GM19240 (cell line): ENCODE measurements around the gene GLS.
"Not testable (repeated sequence)": the region's sequence is repeated elsewhere in the genome, so short reads cannot be mapped to it uniquely, and the experiment has no call there.

Source experiments
- DNase-seq: peaks from one replicate; pipeline ENCODE4 v3.0.0; 2011; ENCODE audit warnings: low spot score; ENCODE audit not compliant: insufficient read length

GLS gene

DNA sequence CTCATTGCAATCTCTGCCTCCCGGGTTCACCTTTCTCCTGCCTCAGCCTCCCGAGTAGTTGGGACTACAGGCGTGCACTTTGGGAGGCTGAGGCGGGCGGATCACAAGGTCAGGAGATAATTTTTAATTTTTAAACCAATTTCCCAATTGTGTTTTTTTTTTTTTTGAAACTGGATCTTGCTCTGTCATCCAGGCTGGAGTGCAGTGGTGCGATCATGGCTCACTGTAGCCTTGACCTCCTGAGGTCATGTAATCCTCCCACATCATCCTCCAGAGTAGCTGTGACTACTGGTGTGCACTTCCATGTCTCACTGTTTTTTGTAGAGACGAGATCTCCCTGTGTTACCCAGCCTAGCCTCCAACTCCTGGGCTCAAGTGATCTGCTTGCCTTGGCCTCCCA is 49.3 kb downstream of the GLS start:
- DNase-seq: no peak

GRCh38 chr2:190930411-190930810 is 49.8 kb downstream of the GLS start:
- no peak for DNase-seq

DNA sequence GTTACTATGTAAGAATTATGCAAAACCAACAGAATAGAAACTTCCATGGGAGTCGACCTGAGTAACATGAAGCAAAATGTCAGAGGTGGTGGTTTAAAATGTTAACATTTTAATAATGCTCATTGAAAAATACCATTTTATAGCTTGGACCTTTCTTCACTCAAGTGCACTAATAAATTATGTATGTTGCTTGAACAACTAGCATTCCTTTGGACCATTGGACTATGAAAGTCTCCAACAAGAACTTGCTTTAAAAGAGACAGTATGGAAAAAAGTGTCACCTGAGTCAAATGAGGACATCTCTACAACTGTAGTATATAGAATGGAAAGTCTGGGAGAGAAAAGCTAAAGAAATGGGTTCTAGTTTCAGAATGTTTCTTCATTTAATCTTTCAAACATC is 51.9 kb downstream of the GLS start:
- no peak for DNase-seq

DNA sequence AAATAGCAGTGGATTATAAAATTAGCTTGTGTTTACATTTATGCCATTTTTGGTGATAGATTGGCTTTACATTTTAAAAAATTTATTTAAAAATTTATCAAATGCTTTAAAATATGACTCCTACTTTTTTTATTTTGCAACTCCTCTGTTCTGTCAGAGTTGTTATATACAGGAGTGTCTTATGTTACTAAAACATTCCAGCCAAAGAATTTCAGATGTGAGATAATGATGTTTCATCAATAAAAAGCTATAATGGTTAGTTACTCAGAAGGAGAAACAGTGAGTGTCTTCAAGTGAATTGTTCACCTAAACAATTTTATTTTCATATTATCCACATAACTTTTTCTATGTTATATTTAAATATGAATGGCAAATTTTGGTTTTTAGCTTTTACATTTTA is 52.7 kb downstream of the GLS start:
- no peak for DNase-seq

DNA sequence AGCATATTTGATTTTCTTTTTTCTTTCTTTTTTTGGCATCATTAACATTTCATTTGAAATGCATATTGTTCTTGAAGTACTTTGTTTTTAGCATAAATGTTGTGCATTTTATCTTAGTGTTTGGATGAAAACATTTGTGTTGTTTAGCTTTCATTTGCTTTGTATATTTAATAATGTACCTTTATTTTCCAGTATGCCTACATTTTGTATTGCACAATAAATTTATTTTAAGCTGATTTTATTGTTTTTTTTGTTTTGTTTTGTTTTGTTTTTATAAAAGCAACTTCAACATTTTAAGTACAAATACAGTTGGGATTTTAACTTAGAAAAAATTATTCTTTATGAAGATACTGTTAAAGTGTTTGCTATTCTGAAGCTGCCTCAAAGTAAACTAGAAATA is 54.4 kb downstream of the GLS start:
- DNase-seq: no peak

DNA sequence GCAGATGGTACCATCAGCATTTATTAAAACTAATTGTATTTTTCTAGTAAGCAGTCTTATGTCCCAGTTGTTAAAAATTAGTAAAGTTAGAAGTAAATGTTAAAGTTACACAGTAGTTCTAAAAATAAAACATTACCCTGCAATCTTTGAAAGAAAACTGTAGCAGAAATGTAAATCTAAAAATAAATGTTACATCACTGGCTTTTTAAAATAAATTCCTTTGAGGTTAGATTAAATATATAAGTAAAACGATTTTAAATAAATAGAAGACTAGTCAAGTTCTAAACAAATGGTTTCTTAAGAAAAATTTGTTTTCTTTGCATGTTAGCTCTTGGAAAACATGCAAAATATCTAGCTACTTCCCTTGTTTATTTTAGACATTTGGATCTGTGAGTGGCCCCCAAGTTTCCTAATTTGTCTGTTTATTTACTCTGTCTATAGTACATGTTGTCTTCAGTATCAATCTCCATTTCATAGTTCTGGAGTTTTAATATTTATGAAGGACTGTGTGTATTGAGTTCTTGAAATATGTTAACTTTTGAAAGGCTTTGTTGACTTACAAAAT is 58.2 kb downstream of the GLS start:
- no peak for DNase-seq

DNA sequence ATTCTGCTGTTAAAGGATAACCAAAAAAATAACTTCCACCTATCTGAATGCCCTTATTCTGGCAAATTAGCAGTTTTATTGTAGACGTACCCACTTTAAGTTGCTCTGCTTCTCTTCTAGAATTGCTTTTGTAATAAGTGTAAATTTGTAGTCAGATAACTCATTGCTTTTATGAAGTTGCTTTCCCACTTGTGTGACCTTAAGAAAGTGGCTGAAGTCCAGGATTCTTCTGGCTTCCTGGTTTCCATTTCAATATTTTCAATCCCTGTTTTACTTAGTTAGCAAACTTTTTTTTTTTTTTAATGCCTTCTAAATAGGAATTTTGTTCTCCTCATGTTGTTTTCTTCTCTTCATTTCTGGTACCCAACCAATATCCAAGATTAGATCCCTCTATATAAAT is 59.8 kb downstream of the GLS start:
- no peak for DNase-seq

- DNase-seq: no peak
Measured at GRCh38 chr2:190941571-190941970, 61.0 kb downstream of the GLS start.

DNA sequence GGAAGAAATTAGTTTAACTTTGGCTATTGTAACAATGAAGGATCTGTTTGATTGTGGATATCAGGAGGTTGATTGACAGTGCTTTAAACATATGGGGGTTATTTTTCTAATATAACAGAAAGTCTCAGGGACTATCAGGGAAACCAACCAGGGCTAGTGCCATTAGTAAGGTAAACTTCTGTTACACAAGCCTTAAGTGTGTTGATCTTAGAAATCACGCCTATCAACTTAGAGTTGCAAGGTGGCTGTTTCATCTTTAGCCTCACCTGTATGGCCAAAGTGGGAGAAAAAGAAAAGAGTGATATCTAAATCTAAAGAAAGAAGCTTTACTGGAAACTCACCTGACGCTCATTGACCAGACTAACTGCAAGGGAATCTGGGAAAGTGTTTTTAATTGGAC is 62.1 kb downstream of the GLS start:
- no peak for DNase-seq

- DNase-seq: no peak
Measured at GRCh38 chr2:190943706-190944105, 63.1 kb downstream of the GLS start.

DNA sequence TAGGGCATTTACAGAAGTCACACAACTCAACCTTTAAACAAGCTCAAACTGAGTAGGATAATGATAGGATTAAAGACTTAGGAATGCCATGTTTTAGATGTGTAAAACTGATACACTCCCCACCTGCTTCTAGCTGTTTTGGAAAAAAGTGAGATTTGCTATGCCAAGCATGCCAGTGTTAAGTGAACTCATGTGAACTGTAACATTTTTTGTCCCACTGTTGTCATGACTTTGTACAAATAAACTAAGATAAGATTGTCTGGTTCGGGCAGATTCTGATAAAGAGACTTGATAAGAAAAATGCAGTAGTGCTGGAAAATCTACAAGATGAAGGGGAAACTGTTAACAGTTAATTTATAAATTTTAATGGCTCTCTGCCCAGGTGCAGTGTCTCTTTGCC is 66.5 kb downstream of the GLS start:
- no peak for DNase-seq

DNA sequence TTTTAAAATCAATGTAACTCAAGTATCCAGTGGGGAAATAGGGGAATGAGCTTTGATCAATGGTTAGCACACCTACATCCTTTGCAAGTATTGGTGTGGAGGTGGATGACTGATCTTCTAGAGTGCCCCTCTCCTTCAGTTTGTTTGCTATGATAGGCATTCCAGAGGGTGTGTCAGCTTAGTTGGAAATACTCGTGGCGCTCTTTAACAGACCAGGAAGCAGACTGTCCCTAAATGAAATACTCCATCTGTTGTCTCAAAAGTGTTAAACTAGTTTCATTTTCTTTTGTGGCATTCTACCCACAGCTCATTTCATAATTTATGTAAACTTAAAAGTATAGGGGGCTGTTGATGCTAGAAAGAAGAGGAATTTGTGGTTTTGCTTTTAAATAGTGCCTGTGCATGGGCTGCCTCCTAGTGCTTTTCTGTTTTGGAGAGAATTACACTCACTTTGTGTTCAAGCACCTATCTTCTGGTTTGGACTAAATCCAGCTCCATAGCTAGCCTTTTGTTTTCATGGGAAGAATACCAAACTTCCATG is 67.2 kb downstream of the GLS start:
- no peak for DNase-seq

GRCh38 chr2:190948671-190949070 is 68.0 kb downstream of the GLS start:
- no peak for DNase-seq

GRCh38 chr2:190950566-190950991 is 70.0 kb downstream of the GLS start:
- DNase-seq: no peak

GRCh38 chr2:190953257-190953656 is 72.6 kb downstream of the GLS start:
- no peak for DNase-seq

- DNase-seq: no peak
Measured at GRCh38 chr2:190959911-190960788, 79.5 kb downstream of the GLS start.

GRCh38 chr2:190961117-190961516 is 80.5 kb downstream of the GLS start:
- not testable (repeated sequence) for DNase-seq

- DNase-seq: no peak
Measured at GRCh38 chr2:190961918-190962487, 81.4 kb downstream of the GLS start.

GRCh38 chr2:190963088-190963487 is 82.5 kb downstream of the GLS start:
- DNase-seq: no peak

DNA sequence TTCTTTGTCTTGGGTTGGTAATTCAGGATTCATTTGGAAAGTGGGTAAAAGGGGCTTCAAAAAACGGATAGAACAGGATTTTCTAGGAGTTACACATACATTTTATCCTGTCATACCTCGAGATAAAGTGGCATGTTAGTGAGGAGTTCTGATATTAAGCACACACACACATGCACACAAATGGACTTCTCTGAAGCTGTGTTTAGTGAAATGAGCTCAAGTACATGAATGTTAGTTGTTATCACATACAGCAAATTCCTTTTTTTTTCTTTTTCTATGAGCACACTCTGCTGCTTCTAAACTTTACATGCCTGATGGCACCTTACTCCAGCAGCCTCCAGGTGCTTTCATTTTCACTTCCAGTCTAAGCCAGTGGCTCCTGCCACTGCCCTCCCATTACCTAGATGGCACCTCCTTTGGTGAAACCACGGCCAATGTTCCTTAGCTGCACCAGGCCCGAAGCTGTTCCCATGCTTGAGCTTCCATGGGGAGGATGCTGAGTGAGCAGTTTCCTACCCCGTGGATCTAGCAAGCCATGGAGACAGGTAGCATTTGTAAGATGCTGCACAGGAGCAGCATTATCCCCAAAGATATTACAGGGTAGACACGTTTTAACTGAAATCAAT is 83.7 kb downstream of the GLS start:
- DNase-seq: no peak

DNA sequence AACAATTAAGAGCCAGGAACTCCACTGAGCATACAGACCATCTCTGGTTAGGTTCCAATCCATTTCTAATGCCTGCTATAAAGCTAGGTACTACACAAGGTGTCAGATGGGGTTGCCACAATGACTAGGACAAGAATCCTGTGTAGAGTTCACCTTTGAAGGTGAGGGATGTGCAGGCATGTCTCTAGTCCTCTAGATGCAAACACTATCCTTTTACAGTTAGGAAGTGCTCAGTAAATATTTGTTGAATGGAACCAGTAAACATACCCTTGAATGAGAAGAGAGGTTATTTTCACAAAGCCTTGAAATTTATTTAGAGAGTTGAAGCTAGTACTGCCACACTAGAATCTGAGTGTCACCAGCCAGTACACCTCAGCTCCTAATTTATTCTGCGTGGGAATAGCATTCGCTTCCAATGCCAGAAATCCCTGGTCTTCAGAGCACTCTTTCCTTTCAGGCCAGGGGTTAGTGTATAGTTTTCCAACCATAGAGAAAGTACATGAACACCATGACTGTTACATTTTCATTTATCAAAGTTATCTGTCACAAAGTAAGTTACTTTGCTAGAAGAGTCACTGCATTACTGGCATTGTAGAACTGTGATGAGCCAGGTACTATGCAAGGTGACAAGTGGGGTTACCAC is 85.1 kb downstream of the GLS start:
- DNase-seq: no peak

GRCh38 chr2:190968522-190968921 is 87.9 kb downstream of the GLS start:
- no peak for DNase-seq
